Measurements from ENCODE around the gene CTXN1.

The CTXN1 gene

GRCh38 chr19:7912697-7913564 is 13.0 kb downstream of the CTXN1 start:
- DNase-seq: no peak

GRCh38 chr19:7912144-7912696 is 13.7 kb downstream of the CTXN1 start:
- no peak for DNase-seq

- no peak for DNase-seq
Measured at GRCh38 chr19:7911508-7912143, 14.3 kb downstream of the CTXN1 start.

- DNase-seq: no peak
Measured at GRCh38 chr19:7910321-7911161, 15.4 kb downstream of the CTXN1 start.

- DNase-seq: no peak
Measured at GRCh38 chr19:7909471-7910067, 16.4 kb downstream of the CTXN1 start.

DNA sequence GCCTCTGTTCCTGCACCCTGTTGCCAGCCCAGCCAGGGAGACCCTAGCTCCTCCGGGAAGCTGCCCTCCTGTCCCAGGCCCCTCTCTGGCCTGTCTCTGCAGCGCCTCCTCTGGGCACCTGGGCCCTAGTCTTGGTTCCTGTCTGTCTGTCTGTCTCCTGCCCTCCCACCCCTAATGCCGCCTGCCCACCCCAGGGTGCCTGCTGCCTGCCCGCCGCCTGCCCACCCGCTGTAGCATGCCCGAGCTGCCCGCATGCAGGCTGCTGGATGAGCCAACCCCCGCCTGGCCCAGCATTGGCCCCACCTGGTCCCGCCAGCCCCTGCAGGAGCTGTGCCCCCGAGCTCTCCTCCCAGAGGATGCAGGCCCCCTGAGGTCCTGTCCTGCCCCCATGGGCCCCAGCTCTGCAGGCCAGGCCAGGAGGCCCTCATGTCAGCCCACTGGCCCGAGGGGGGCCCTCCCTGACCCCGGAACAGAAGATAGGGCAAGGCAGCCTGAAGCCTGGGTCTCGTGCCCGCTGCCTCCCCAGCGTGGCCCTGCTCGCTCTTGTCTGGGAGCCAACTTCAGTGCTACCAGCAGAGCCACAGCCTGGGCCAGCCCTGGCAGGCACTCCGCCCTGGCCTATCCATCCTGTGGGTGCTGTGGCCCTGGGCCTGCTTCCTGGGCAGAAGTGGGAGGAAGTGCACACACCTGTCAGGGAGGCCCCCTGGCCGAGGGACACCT is 17.0 kb downstream of the CTXN1 start:
- DNase-seq: no peak

DNA sequence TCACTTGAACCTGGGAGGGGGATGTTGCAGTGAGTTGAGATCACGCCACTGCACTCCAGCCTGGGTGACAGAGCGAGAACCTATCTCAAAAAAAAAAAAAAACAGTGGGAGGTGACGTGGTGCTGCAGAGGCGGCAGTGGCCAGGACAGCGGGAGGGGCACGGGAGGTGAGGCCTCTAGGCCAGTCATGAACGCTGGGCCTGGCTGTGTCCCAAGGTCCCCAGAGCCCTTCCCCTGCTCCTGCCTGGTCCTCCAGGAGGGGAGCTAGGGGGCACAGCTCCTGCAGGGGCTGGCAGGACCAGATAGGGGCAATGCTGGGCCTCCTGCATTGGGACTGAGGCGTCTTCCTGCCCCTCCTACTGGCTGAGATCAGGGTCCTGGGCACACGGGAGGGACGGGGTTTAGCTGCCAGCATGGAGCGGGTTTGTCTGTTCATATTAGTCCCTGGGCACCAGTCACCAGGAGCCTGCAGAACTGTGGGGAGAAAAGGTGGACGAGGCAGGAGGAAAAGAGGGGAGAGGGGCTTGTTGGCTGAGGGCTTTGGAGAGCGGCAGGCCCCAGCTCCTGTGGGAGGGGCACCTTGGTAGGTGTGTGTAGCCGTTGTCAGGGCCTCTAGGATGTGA is 17.7 kb downstream of the CTXN1 start:
- no peak for DNase-seq

DNA sequence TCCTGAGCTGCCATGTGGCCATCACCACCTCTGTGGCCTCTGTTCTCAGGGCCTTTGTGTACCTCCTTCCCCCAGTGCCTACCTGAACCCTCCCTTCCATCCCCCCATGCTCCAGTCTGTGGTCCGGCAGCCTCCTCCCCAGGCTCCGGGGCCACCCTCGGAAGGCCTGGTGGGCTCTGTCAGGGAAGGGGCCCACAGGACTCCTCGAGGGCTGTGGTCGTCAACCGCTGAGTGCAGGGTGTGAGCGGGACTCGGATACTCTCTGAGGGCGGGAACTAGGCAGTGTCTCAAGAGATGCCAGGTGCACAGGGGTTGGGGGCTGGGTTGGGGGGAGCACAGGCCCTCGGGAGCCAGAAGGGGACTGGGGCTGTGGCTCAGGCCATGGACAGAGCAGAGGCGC is 18.4 kb downstream of the CTXN1 start:
- no peak for DNase-seq

GRCh38 chr19:7907122-7907521 is 18.8 kb downstream of the CTXN1 start:
- DNase-seq: no peak

DNA sequence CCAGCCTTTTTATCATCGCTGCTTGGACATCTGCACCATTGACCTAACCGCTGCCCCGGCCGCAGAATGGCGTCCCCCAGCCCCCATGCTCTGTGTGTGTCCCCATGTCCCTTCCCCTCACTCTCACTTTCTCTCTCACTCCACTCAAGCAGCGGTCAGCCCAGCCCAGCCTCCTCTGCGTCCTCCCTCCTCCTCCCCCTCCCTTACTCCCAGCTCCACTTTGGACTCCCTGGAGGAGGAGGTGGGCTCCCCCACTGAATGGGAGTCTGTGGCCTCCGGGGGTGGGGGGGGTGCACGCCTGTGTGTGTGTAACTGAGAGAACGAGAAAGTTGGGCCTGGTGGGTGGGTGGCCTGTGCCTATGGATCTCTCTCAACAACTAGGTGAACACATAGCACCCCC is 20.1 kb downstream of the CTXN1 start:
- no peak for DNase-seq

GRCh38 chr19:7905268-7905667 is 20.7 kb downstream of the CTXN1 start:
- DNase-seq: no peak

GRCh38 chr19:7904074-7905020 is 21.6 kb downstream of the CTXN1 start:
- DNase-seq: no peak

GRCh38 chr19:7903244-7904073 is 22.5 kb downstream of the CTXN1 start, which contains the start of gene MAP2K7:
Gene MAP2K7, plus strand, starts transcription at chr19:7903877. Its CDS starts 68 bp downstream, at chr19:7903945.
- peak; percentile 94 for DNase-seq

- no peak for DNase-seq
Measured at GRCh38 chr19:7902796-7903243, 23.1 kb downstream of the CTXN1 start.

DNA sequence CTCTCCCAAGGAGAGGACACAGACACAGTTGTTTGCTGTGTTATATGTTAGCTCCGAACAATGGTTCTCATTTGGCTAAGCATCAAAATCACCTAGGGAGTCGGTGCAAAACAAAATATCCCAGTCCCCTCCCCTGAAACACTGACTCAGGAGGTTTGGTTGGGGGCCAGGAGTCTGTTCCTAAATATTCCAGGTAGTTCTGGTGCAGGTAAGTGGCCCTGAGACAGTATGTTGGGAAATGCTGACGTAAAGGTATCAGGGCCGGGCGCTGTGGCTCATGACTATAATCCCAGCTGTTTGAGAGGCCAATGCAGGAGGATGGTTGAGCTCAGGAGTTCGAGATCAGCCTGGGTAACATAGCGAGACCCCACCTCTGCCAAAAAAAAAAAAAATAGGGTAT is 24.6 kb downstream of the CTXN1 start:
- DNase-seq: no peak

GRCh38 chr19:7900931-7901330 is 25.0 kb downstream of the CTXN1 start:
- DNase-seq: no peak

- no peak for DNase-seq
Measured at GRCh38 chr19:7900401-7900870, 25.5 kb downstream of the CTXN1 start.

DNA sequence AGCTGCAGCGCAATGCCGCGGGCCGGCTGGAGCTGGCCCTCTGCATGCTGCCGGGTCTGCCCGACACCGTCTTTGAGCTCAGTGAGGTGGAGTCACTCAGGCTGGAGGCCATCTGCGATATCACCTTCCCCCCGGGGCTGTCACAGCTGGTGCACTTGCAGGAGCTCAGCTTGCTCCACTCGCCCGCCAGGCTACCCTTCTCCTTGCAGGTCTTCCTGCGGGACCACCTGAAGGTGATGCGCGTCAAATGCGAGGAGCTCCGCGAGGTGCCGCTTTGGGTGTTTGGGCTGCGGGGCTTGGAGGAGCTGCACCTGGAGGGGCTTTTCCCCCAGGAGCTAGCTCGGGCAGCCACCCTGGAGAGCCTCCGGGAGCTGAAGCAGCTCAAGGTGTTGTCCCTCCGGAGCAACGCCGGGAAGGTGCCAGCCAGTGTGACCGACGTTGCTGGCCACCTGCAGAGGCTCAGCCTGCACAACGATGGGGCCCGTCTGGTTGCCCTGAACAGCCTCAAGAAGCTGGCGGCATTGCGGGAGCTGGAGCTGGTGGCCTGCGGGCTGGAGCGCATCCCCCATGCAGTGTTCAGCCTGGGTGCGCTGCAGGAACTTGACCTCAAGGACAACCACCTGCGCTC is 26.1 kb downstream of the CTXN1 start:
- no peak for DNase-seq

DNA sequence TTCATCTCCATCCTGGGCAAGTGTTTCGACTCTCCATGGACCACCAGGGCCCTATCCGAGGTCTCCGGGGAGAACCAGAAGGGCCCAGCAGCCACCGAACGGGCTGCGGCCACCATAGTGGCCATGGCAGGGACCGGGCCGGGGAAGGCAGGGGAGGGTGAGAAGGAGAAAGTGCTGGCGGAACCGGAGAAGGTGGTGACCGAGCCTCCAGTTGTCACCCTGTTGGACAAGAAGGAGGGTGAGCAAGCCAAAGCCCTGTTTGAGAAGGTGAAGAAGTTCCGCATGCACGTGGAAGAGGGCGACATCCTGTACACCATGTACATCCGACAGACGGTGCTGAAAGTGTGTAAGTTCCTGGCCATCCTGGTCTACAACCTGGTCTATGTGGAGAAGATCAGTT is 27.0 kb downstream of the CTXN1 start:
- DNase-seq: no peak
